Neural crest cell (in vitro differentiated cells): ENCODE data around the gene ABCC3. TPM values are rescaled to one million over a fixed set of nuclear protein-coding genes. Genes with fewer than 3 reads are reported as not detected.

Experiments
- DNase-seq: peaks from one replicate; pipeline ENCODE4 v3.0.0; 2021; ENCODE audit warnings: low read depth, mixed read lengths, low spot score
- H3K27ac Mint-ChIP-seq: one replicate; pipeline ENCODE4 v1.8.0; 2021; ENCODE audit warnings: mild to moderate bottlenecking, mixed read lengths; ENCODE audit not compliant: unreplicated experiment
- H3K27me3 Mint-ChIP-seq: 2 replicates; pipeline ENCODE4 v1.8.0; 2021; ENCODE audit warnings: low read depth, mild to moderate bottlenecking, mixed read lengths
- H3K36me3 Mint-ChIP-seq: 2 replicates; pipeline ENCODE4 v1.8.0; 2021; ENCODE audit warnings: low read depth, mild to moderate bottlenecking, mixed read lengths
- H3K4me1 Mint-ChIP-seq: 2 replicates; pipeline ENCODE4 v1.8.0; 2021; ENCODE audit warnings: mixed read lengths
- H3K4me3 Mint-ChIP-seq: one replicate; pipeline ENCODE4 v1.8.0; 2021; ENCODE audit warnings: mild to moderate bottlenecking, mixed read lengths
- H3K9me3 Mint-ChIP-seq: 2 replicates; pipeline ENCODE4 v1.8.0; 2021; ENCODE audit warnings: mixed read lengths
- CTCF ChIP-seq: fragments of 200-600 bp; sonication (generic); conservative IDR thresholded peaks from 2 replicates; pipeline ENCODE4 v1.5.0; 2021; ENCODE audit warnings: antibody characterized with exemption, mild to moderate bottlenecking
- total RNA-seq: library from RNA; stranded (reverse); gene quantifications from 2 replicates; pipeline ENCODE4 v1.2.1, GENCODE V29; 2021

Gene ABCC3
- total RNA-seq, 1 donor from 2014 or later, result not detected

- H3K4me1 Mint-ChIP-seq, result peaks cover 23% of the 10 kb centered on the region
- no peaks in the 10 kb centered on the region for H3K9me3 Mint-ChIP-seq
- no peak overlapping the region for H3K4me3 Mint-ChIP-seq
- H3K27ac Mint-ChIP-seq, result no peak overlapping the region
- no peak for TF ChIP-seq CTCF
- no peak for DNase-seq
- H3K36me3 Mint-ChIP-seq, result no peaks in the 10 kb centered on the region
- no peaks in the 10 kb centered on the region for H3K27me3 Mint-ChIP-seq
Measured at GRCh38 chr17:50594892-50595291, 39.8 kb upstream of the ABCC3 start.

GRCh38 chr17:50596191-50597037 is 38.3 kb upstream of the ABCC3 start:
- Mint-ChIP-seq H3K4me1 (peaks cover 22% of the 10 kb centered on the region), H3K27ac (no peak overlapping the region), H3K27me3 (no peaks in the 10 kb centered on the region), H3K4me3 (no peak overlapping the region), H3K36me3 (no peaks in the 10 kb centered on the region), H3K9me3 (no peaks in the 10 kb centered on the region)
- peak; percentile 45 for TF ChIP-seq CTCF
- DNase-seq, result peak; percentile 40

- no peak for TF ChIP-seq CTCF
- H3K27ac Mint-ChIP-seq, result no peak overlapping the region
- peaks cover 2% of the 10 kb centered on the region for H3K27me3 Mint-ChIP-seq
- H3K4me3 Mint-ChIP-seq, result no peak overlapping the region
- H3K4me1 Mint-ChIP-seq, result peaks cover 24% of the 10 kb centered on the region
- no peaks in the 10 kb centered on the region for H3K9me3 Mint-ChIP-seq
- no peak for DNase-seq
- H3K36me3 Mint-ChIP-seq, result no peaks in the 10 kb centered on the region
Measured at GRCh38 chr17:50598487-50598886, 36.2 kb upstream of the ABCC3 start.

- TF ChIP-seq CTCF, result no peak
- Mint-ChIP-seq H3K36me3 (no peaks in the 10 kb centered on the region), H3K4me3 (no peak overlapping the region), H3K9me3 (no peaks in the 10 kb centered on the region), H3K27me3 (peaks cover 2% of the 10 kb centered on the region), H3K27ac (no peak overlapping the region), H3K4me1 (peaks cover 17% of the 10 kb centered on the region)
- DNase-seq, result no peak
Measured at GRCh38 chr17:50599606-50600005, 35.1 kb upstream of the ABCC3 start.

GRCh38 chr17:50601823-50602375 is 32.8 kb upstream of the ABCC3 start:
- Mint-ChIP-seq H3K4me3 (no peak overlapping the region), H3K27ac (peak overlapping the region; percentile 2), H3K9me3 (no peaks in the 10 kb centered on the region), H3K27me3 (peaks cover 2% of the 10 kb centered on the region), H3K4me1 (peaks cover 24% of the 10 kb centered on the region), H3K36me3 (no peaks in the 10 kb centered on the region)
- no peak for DNase-seq
- TF ChIP-seq CTCF, result no peak
